ENCODE measurements around the gene CDC25B. TPM values are rescaled to one million over a fixed set of nuclear protein-coding genes. Genes with fewer than 3 reads are reported as not detected.
A peak's percentile ranks its signal among the peaks of the same experiment; 100 is the strongest.

Gene CDC25B
- total RNA-seq, 1 donor: 23.5 TPM

DNA sequence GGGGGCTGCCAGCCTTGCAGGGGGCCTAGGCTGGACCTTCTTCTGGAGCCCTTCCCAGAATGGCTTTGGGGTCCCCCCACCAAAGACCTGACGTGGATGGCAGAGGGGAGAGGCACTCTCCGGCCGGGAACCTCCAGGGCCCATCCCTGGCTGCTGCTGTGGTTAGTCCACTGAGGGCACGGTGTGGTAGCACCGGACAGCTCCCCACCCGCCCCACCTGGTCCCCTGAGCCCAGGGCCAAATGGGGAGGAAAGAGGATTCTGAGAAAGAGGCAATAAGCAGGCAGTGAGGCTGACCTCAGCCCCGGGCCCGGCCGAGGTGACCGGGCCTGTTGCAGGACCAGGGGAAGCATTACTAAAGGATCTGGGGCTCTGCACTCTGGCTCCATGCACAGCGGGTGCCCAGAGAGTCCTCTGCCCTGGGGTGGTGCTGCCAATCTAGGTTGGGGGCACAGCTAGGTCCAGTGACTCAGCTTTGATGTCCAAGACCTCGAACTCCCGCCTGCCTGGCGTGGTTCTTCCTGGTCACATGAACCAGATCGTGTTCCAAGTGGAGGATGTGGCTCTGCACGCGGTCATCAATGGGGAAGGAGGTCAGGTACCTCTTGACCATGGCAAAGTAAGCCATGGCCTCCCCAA is 11.8 kb upstream of the CDC25B start:
- Histone ChIP-seq H3K79me2 (ENCODE audit: insufficient read depth, low read length) (peaks cover 35% of the 10 kb centered on the region), H3K9me3 (ENCODE audit: low read depth, low read length) (no peaks in the 10 kb centered on the region), H3K36me3 (ENCODE audit: insufficient read depth, low read length) (peaks cover 5% of the 10 kb centered on the region), H3K27ac (ENCODE audit: low read depth, low read length) (peak overlapping the region; percentile 31), H2AFZ (ENCODE audit: low read length) (no peak overlapping the region), H3K4me3 (ENCODE audit: insufficient read depth, low read length) (peak overlapping the region; percentile 79), H3K4me1 (ENCODE audit: insufficient read depth, low read length) (peaks cover 26% of the 10 kb centered on the region), H4K20me1 (ENCODE audit: insufficient read depth, low read length) (peaks cover 39% of the 10 kb centered on the region), H3K4me2 (ENCODE audit: insufficient read depth, low read length) (peak overlapping the region; percentile 87), H3K27me3 (ENCODE audit: insufficient read depth, low read length) (no peaks in the 10 kb centered on the region)
- peak; percentile 89 for DNase-seq (ENCODE audit: insufficient read length, low spot score, missing footprints)
- TF ChIP-seq, protein P1, sequence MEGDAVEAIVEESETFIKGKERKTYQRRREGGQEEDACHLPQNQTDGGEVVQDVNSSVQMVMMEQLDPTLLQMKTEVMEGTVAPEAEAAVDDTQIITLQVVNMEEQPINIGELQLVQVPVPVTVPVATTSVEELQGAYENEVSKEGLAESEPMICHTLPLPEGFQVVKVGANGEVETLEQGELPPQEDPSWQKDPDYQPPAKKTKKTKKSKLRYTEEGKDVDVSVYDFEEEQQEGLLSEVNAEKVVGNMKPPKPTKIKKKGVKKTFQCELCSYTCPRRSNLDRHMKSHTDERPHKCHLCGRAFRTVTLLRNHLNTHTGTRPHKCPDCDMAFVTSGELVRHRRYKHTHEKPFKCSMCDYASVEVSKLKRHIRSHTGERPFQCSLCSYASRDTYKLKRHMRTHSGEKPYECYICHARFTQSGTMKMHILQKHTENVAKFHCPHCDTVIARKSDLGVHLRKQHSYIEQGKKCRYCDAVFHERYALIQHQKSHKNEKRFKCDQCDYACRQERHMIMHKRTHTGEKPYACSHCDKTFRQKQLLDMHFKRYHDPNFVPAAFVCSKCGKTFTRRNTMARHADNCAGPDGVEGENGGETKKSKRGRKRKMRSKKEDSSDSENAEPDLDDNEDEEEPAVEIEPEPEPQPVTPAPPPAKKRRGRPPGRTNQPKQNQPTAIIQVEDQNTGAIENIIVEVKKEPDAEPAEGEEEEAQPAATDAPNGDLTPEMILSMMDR (IDR thresholded peaks at IDR 0.05; ENCODE audit: extremely low read depth, low read depth, low read length): no peak

GRCh38 chr20:3784863-3785239 is 11.3 kb upstream of the CDC25B start:
- Histone ChIP-seq H3K4me3 (ENCODE audit: insufficient read depth, low read length) (peak overlapping the region; percentile 79), H3K27ac (ENCODE audit: low read depth, low read length) (peak overlapping the region; percentile 31), H3K9me3 (ENCODE audit: low read depth, low read length) (no peaks in the 10 kb centered on the region), H3K36me3 (ENCODE audit: insufficient read depth, low read length) (peaks cover 5% of the 10 kb centered on the region), H2AFZ (ENCODE audit: low read length) (no peak overlapping the region), H3K4me2 (ENCODE audit: insufficient read depth, low read length) (peak overlapping the region; percentile 87), H3K4me1 (ENCODE audit: insufficient read depth, low read length) (peaks cover 26% of the 10 kb centered on the region), H3K27me3 (ENCODE audit: insufficient read depth, low read length) (no peaks in the 10 kb centered on the region), H3K79me2 (ENCODE audit: insufficient read depth, low read length) (peaks cover 35% of the 10 kb centered on the region), H4K20me1 (ENCODE audit: insufficient read depth, low read length) (peaks cover 39% of the 10 kb centered on the region)
- no peak for DNase-seq (ENCODE audit: insufficient read length, low spot score, missing footprints)
- TF ChIP-seq, protein P1 (IDR thresholded peaks at IDR 0.05; ENCODE audit: extremely low read depth, low read depth, low read length): no peak

- H3K9me3 ChIP-seq (ENCODE audit: low read depth, low read length): no peaks in the 10 kb centered on the region
- peaks cover 35% of the 10 kb centered on the region for H3K79me2 ChIP-seq (ENCODE audit: insufficient read depth, low read length)
- no peaks in the 10 kb centered on the region for H3K27me3 ChIP-seq (ENCODE audit: insufficient read depth, low read length)
- peak; percentile 92 for DNase-seq (ENCODE audit: insufficient read length, low spot score, missing footprints)
- H2AFZ ChIP-seq (ENCODE audit: low read length): no peak overlapping the region
- peak overlapping the region; percentile 87 for H3K4me2 ChIP-seq (ENCODE audit: insufficient read depth, low read length)
- H3K36me3 ChIP-seq (ENCODE audit: insufficient read depth, low read length): peaks cover 5% of the 10 kb centered on the region
- TF ChIP-seq, protein P1 (IDR thresholded peaks at IDR 0.05; ENCODE audit: extremely low read depth, low read depth, low read length): no peak
- H4K20me1 ChIP-seq (ENCODE audit: insufficient read depth, low read length): peaks cover 39% of the 10 kb centered on the region
- peak overlapping the region; percentile 56 for H3K27ac ChIP-seq (ENCODE audit: low read depth, low read length)
- H3K4me1 ChIP-seq (ENCODE audit: insufficient read depth, low read length): peaks cover 26% of the 10 kb centered on the region
- H3K4me3 ChIP-seq (ENCODE audit: insufficient read depth, low read length): peak overlapping the region; percentile 79
Measured at GRCh38 chr20:3785240-3786125, 10.6 kb upstream of the CDC25B start.

GRCh38 chr20:3786126-3786484 is 10.0 kb upstream of the CDC25B start:
- Histone ChIP-seq H3K4me1 (ENCODE audit: insufficient read depth, low read length) (peaks cover 22% of the 10 kb centered on the region), H3K79me2 (ENCODE audit: insufficient read depth, low read length) (peaks cover 35% of the 10 kb centered on the region), H2AFZ (ENCODE audit: low read length) (peak overlapping the region; percentile 48), H3K4me2 (ENCODE audit: insufficient read depth, low read length) (peak overlapping the region; percentile 87), H3K4me3 (ENCODE audit: insufficient read depth, low read length) (peak overlapping the region; percentile 79), H3K27me3 (ENCODE audit: insufficient read depth, low read length) (no peaks in the 10 kb centered on the region), H3K9me3 (ENCODE audit: low read depth, low read length) (no peaks in the 10 kb centered on the region), H3K27ac (ENCODE audit: low read depth, low read length) (peak overlapping the region; percentile 56), H3K36me3 (ENCODE audit: insufficient read depth, low read length) (peaks cover 5% of the 10 kb centered on the region), H4K20me1 (ENCODE audit: insufficient read depth, low read length) (peaks cover 39% of the 10 kb centered on the region)
- peak; percentile 95 for DNase-seq (ENCODE audit: insufficient read length, low spot score, missing footprints)
- TF ChIP-seq, protein P1 (IDR thresholded peaks at IDR 0.05; ENCODE audit: extremely low read depth, low read depth, low read length): no peak

Measured in osteoblast (primary cell).